Testis (tissue), 2 donors: ENCODE data around the gene SASS6.

Experiments
- POLR2A ChIP-seq: fragments of 450-650 bp; IDR thresholded peaks from one replicate; pipeline ENCODE4 v1.6.1; 2017; ENCODE audit warnings: antibody characterized with exemption, mild to moderate bottlenecking, moderate library complexity
- TF ChIP-seq, protein P1 (sequence below), 3 experiments: fragments of 450-650 bp in 2 of 3; fragments of 200-600 bp in 1 of 3; sonication (generic) in 1 of 3; IDR thresholded peaks; one replicate each; pipeline ENCODE4 v1.5.1; 2016 to 2019; ENCODE audit warnings: antibody characterized with exemption in 3 of 3, mild to moderate bottlenecking in 2 of 3, moderate library complexity in 1 of 3

DNA sequence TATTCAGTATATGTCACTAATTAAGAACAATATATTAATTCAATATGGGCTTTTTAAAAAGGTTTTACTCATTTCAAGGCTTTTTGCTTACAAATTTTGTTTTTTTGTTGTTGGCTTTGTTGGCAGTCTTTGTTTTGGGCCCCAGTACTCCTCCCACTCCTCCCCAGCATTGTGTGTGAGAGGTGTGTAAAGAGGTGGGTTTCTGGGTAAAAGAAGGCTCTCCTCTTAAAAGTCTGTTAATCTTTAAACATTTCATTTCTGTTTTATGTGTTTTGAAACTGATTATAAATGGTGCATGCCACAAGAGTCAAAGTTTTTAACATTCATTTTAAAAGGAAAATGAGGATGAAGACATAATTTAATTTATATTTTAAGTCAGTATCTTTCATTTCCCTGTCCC is 79.6 kb downstream of the SASS6 start:
- TF ChIP-seq, protein P1, sequence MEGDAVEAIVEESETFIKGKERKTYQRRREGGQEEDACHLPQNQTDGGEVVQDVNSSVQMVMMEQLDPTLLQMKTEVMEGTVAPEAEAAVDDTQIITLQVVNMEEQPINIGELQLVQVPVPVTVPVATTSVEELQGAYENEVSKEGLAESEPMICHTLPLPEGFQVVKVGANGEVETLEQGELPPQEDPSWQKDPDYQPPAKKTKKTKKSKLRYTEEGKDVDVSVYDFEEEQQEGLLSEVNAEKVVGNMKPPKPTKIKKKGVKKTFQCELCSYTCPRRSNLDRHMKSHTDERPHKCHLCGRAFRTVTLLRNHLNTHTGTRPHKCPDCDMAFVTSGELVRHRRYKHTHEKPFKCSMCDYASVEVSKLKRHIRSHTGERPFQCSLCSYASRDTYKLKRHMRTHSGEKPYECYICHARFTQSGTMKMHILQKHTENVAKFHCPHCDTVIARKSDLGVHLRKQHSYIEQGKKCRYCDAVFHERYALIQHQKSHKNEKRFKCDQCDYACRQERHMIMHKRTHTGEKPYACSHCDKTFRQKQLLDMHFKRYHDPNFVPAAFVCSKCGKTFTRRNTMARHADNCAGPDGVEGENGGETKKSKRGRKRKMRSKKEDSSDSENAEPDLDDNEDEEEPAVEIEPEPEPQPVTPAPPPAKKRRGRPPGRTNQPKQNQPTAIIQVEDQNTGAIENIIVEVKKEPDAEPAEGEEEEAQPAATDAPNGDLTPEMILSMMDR (IDR thresholded peaks at IDR 0.05), result no peak
- no peak for TF ChIP-seq POLR2A
